Activated naive CD4-positive, alpha-beta T cell treated with anti-CD3 and anti-CD28 coated beads, Interleukin-2, amount 50 U/mL, for 16 hours (primary cell): ENCODE data around the gene SLC45A2.
"Not testable (repeated sequence)": the region's sequence is repeated elsewhere in the genome, so short reads cannot be mapped to it uniquely, and the experiment has no call there.

Source experiments
- DNase-seq: peaks from one replicate; pipeline ENCODE4 v3.0.0-alpha.2; 2020

SLC45A2 gene

DNA sequence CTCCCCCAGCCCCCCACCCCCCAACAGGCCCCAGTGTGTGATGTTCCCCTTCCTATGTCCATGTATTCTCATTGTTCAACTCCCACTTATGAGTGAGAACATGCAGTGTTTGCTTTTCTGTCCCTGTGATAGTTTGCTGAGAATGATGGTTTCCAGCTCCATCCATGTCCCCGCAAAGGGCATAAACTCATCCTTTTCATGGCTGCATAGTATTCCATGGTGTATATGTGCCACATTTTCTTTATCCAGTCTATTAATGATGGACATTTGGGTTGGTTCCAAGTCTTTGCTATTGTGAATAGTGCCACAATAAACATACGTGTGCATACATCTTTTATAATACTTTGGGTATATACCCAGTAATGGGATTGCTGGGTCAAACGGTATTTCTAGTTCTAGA is 69.6 kb downstream of the SLC45A2 start:
- not testable (repeated sequence) for DNase-seq

- not testable (repeated sequence) for DNase-seq
These were observed 78.2 kb downstream of the SLC45A2 start for GRCh38 chr5:33906248-33906647.

DNA sequence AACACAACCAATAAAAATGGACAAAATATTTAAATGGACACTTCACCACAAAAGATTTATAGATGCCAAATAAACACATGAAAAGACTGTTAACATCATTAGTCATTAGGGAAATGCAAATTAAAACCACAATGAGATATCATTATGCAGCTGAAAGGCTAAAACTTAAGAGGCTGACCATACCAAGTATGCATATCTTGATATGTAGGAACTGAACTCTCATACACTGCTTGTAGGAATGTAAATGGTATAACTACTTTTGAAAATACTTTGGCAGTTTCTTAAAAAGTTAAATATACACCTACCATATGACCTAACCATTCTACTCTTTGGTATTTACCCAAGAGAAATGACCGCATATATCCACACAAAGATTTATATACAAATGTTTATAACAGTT is 79.1 kb downstream of the SLC45A2 start:
- no peak for DNase-seq

DNA sequence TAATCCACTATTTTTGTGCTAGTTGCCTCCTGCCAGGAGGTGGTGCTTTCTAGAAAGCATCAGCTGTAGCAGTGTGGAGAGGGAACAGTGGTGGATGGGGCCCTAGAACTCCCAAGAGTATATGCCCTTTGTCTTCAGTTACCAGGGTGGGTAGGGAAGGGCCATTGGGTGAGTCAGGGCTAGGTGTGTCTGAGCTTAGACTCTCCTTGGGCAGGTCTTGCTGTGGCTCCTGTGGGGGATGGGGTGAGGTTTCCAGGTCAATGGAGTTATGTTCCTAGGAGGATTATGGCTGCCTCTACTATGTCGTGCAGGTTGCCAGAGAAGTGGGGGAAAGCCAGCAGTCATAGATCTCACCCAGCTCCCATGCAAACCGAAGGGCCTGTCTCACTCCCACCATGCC is 81.4 kb downstream of the SLC45A2 start:
- DNase-seq, result no peak

DNA sequence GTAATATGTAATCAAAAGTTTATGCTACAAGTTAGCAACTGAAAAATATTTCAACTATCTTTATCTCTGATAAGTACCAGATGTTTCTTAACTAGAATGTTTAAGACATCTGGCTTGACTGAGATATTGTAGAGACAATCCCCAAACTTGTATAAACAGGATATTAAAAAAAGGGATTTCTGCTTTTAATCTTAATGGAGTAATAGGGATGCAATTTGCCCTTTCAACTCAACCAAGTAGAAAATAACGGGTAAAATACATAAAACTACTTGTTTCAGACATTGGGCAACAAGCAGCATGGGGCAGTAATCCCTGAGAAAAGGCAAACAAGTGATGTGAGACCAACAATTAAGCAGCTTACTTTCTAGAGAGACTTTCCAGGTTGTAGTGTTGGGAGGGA is 83.3 kb downstream of the SLC45A2 start:
- no peak for DNase-seq
